Measurements from ENCODE around the gene MRPL33. TPM values are rescaled to one million over a fixed set of nuclear protein-coding genes. Genes with fewer than 3 reads are reported as not detected.

Gene MRPL33
- polyA plus RNA-seq, 1 donor from 2014 or later = 406 TPM

GRCh38 chr2:27798486-27798885 lies 27.0 kb downstream of the MRPL33 start:
- Histone ChIP-seq H3K27ac (ENCODE audit: low read length) (no peak overlapping the region), H3K9ac (ENCODE audit: low read length) (no peak overlapping the region), H3K4me2 (ENCODE audit: low read length) (no peak overlapping the region)

GRCh38 chr2:27798948-27799645 lies 27.6 kb downstream of the MRPL33 start:
- Histone ChIP-seq H3K36me3 (ENCODE audit: insufficient read depth, low read length) (no peaks in the 10 kb centered on the region), H3F3A (ENCODE audit: insufficient read depth, low read length, poor library complexity, severe bottlenecking) (no peaks in the 10 kb centered on the region), H3K27me3 (ENCODE audit: insufficient read depth, low read depth, low read length) (no peaks in the 10 kb centered on the region), H4K20me1 (ENCODE audit: insufficient read depth) (no peaks in the 10 kb centered on the region), H3K9me3 (ENCODE audit: low read length) (no peaks in the 10 kb centered on the region), H3K27ac (ENCODE audit: low read length) (no peak overlapping the region), H3K4me2 (ENCODE audit: low read length) (no peak overlapping the region), H2AFZ (ENCODE audit: low read depth, low read length) (no peak overlapping the region), H3K4me3 (ENCODE audit: low read length) (no peak overlapping the region), H3K9ac (ENCODE audit: low read length) (no peak overlapping the region), H3K9me2 (ENCODE audit: insufficient read depth, low read length) (no peaks in the 10 kb centered on the region), H3K79me2 (replicated peaks; ENCODE audit: insufficient read depth, low read length) (no peaks in the 10 kb centered on the region)
- TF ChIP-seq EP300 (conservative IDR thresholded peaks at IDR 0.05; ENCODE audit: poor library complexity, severe bottlenecking) (no peak), POLR2AphosphoS5 (IDR thresholded peaks at IDR 0.05) (no peak), SMC3 (conservative IDR thresholded peaks at IDR 0.05; ENCODE audit: poor library complexity) (no peak), MXI1 (conservative IDR thresholded peaks at IDR 0.05; ENCODE audit: poor library complexity, severe bottlenecking) (no peak), CTCF (IDR thresholded peaks at IDR 0.05; ENCODE audit: poor library complexity, severe bottlenecking) (no peak), TAF1 (IDR thresholded peaks at IDR 0.05; ENCODE audit: low read depth) (no peak), EZH2 (IDR thresholded peaks at IDR 0.05; ENCODE audit: borderline replicate concordance, insufficient read depth, low read length, poor library complexity, severe bottlenecking) (no peak)

More at GRCh38 chr2:27798486-27798885, 27.0 kb downstream of the MRPL33 start:
- Histone ChIP-seq H3K36me3 (ENCODE audit: insufficient read depth, low read length) (no peaks in the 10 kb centered on the region), H3F3A (ENCODE audit: insufficient read depth, low read length, poor library complexity, severe bottlenecking) (no peaks in the 10 kb centered on the region), H3K4me3 (ENCODE audit: low read length) (no peak overlapping the region), H3K9me2 (ENCODE audit: insufficient read depth, low read length) (no peaks in the 10 kb centered on the region), H3K27me3 (ENCODE audit: insufficient read depth, low read depth, low read length) (no peaks in the 10 kb centered on the region), H4K20me1 (ENCODE audit: insufficient read depth) (no peaks in the 10 kb centered on the region), H2AFZ (ENCODE audit: low read depth, low read length) (no peak overlapping the region), H3K9me3 (ENCODE audit: low read length) (no peaks in the 10 kb centered on the region), H3K79me2 (replicated peaks; ENCODE audit: insufficient read depth, low read length) (no peaks in the 10 kb centered on the region)
- TF ChIP-seq SMC3 (conservative IDR thresholded peaks at IDR 0.05; ENCODE audit: poor library complexity) (no peak), MXI1 (conservative IDR thresholded peaks at IDR 0.05; ENCODE audit: poor library complexity, severe bottlenecking) (no peak), REST (IDR thresholded peaks at IDR 0.05; ENCODE audit: borderline replicate concordance) (no peak), POLR2AphosphoS5 (IDR thresholded peaks at IDR 0.05) (no peak), CTCF (IDR thresholded peaks at IDR 0.05; ENCODE audit: poor library complexity, severe bottlenecking) (no peak), RAD21 (conservative IDR thresholded peaks at IDR 0.05) (no peak), EZH2 (IDR thresholded peaks at IDR 0.05; ENCODE audit: borderline replicate concordance, insufficient read depth, low read length, poor library complexity, severe bottlenecking) (no peak), TAF1 (IDR thresholded peaks at IDR 0.05; ENCODE audit: low read depth) (no peak), EP300 (conservative IDR thresholded peaks at IDR 0.05; ENCODE audit: poor library complexity, severe bottlenecking) (no peak)

All from neural cell (in vitro differentiated cells).